NB4 (cell line): ENCODE results near the gene SUCLG1.

Experiments
- MAX ChIP-seq: IDR thresholded peaks from 2 replicates; pipeline ENCODE4 v1.6.1; 2011; ENCODE audit warnings: low read depth, low read length
- MYC ChIP-seq: IDR thresholded peaks from 2 replicates; pipeline ENCODE4 v1.6.1; 2011; ENCODE audit warnings: low read depth, low read length
- POLR2A ChIP-seq: IDR thresholded peaks from 2 replicates; pipeline ENCODE4 v1.6.1; 2011; ENCODE audit warnings: mild to moderate bottlenecking; ENCODE audit not compliant: insufficient read length; ENCODE audit errors: extremely low read depth
- TF ChIP-seq, protein P1 (sequence below): IDR thresholded peaks from one replicate; pipeline ENCODE4 v1.5.1; 2012; ENCODE audit warnings: low read depth, low read length

GRCh38 chr2:84427235-84428138 lies 31.6 kb downstream of the SUCLG1 start:
- TF ChIP-seq, protein P1, sequence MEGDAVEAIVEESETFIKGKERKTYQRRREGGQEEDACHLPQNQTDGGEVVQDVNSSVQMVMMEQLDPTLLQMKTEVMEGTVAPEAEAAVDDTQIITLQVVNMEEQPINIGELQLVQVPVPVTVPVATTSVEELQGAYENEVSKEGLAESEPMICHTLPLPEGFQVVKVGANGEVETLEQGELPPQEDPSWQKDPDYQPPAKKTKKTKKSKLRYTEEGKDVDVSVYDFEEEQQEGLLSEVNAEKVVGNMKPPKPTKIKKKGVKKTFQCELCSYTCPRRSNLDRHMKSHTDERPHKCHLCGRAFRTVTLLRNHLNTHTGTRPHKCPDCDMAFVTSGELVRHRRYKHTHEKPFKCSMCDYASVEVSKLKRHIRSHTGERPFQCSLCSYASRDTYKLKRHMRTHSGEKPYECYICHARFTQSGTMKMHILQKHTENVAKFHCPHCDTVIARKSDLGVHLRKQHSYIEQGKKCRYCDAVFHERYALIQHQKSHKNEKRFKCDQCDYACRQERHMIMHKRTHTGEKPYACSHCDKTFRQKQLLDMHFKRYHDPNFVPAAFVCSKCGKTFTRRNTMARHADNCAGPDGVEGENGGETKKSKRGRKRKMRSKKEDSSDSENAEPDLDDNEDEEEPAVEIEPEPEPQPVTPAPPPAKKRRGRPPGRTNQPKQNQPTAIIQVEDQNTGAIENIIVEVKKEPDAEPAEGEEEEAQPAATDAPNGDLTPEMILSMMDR: no peak
- no peak for TF ChIP-seq POLR2A
- no peak for TF ChIP-seq MAX
- TF ChIP-seq MYC: no peak
